ENCODE measurements around the gene BAHCC1.

The BAHCC1 gene

DNA sequence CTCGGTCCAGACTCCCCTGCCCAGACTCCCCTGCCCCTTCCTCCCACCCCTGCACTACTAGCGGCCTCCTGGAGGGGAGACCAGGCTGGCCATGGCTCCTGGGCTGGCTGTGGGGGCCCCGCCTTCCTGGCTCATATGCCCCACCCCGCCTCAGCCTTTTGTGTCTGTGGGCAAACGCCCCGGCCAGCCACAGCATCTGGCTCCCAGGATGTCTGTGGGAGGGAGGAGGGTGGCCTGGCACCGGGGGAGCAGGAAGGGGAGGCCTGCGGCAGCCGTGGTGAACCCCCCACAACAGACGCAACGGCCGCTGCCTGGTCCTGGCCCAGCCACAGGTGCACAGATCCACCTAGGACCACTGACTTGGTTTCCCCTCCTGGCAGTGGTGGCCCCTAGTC is 32.9 kb downstream of the BAHCC1 start:
- no peak for DNase-seq

DNA sequence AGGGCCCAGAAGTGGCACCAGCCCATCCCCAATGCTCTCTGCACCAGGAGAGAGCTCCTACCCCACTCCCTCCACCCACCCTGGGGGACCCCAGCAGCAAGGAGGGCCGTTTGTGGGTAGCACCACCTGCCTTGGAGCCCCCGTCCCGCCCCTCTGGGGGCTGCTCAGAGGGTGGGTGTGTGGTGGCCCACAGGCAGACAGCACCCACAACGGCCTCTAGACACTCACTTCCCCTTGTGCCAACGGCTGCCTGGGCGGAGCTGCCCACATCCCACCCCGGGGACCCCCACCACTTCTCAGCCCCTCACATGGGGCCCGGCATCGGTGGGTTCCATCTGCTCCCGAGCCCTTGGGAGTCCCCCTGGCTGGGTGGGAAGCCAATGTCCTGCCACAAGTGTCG is 33.3 kb downstream of the BAHCC1 start:
- no peak for DNase-seq

DNA sequence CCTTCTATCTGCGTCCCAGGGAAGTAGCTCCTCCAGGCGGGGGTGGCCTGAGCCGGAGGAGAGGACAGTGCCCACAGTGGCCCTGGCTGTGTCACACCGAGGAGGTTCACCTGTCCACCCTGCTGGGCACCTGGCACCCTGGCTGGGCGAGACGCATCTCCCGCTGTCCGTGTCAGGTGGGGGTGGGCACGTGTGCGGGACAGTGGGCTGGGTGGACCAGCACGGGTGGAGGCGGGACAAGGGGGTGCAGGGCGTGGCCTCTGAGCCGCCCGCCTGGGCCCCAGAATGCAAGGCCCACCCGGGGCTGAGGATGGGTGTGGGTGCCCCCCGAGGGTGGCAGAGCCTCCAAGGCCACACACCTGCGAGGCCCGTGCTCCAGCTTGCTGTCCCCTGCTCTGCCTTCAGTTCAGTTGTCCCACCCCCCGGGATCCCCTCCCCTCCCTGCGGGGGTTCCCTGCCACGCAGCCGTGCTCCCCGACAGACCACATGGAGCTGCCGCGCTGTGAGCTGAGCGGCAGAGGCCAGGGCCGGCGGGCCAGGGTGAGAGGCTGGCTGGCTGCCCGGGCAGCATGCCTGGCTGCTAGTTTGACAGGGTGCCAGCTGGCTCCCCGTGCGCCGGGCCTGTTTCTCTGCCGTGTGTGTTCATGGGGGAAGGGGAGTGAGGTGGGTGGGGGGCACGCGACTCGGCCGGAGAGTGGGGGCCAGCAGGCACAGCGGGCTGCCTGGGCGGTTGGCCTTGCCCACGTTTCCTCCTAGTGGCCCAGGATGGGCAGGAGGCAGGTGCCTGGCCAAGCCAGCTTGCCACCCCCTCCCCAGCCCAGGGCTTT is 33.9 kb downstream of the BAHCC1 start:
- DNase-seq = peak; percentile 22

DNA sequence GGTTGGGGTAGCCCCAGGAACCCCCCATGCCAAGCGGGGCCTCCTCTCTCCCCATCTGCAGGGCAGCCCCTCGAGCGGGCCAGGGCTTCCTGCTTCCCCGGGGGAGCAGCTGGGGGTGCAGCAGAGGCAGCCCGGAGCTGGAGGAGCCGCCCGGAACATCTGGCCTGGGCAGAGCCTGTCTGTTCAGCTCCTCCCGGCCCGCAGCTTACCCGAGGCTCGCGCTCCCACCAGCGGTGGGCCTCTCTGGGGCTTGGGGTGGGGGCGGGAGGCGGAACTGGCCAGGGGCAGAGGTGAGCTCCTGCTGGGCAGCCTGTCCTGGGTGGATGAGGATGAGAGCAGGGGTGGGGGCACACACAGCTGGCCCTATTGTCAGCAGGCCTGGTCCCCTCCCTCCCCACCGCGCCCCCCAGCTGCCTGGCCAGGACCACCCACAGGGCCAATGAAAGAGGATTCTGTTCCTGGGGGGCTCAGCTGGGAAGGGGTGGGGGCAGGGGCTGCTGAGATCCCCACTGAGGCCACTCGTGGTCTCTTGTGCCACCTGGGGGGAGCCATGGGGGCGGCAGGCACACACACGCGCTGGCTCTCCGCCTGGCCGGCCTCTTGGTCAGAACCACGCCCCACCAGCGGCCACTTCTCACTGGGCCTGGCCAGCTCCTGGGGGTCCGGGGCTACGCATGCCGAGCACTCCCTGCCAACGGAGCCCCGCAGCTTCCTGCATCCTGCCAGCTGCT is 34.7 kb downstream of the BAHCC1 start:
- DNase-seq = no peak

DNA sequence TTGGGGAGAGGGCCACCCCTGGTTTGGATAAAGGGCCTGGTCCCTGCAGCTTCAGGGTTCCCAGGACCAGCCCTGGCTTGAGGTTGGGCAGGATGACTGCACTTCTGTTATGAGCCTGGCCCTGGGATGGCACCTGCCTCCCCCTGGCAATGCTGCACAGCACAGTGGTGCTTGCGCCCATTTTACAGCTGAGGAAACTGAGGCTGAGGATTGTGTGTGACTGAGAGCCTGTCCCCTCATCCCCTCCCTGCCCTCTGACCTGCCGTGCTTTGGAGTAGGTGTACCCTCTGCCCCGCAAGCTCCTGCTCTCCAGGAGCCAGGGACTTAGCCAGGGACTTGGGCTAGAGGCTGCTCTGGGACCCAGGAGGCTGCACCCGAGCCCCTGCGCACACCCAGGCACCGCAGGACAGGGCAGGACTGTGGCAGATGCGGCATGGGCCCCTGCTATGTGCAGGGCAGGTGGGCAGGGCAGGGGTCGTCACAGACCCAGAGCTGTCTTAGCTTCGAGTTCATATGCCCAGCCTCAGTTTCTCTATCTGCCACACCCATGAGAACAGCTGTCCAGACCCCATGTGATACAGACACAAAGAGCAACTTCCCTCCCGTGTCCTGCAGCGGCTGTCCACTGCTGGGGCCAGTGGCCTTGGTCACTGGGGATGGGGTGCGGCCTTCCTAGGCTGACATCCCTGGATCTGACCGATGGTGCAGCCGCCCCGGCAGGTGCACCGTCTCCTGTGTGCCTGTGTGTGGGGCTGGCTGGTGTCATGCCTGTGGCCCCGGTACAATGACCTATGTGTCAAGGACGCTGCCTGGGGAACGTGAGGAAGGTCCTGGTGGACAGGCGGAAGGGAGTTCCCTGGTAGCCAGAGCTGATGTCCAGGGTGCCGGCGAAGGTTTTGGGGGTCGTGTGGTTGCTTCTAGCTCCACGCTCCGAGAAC is 36.6 kb downstream of the BAHCC1 start:
- no peak for DNase-seq

DNA sequence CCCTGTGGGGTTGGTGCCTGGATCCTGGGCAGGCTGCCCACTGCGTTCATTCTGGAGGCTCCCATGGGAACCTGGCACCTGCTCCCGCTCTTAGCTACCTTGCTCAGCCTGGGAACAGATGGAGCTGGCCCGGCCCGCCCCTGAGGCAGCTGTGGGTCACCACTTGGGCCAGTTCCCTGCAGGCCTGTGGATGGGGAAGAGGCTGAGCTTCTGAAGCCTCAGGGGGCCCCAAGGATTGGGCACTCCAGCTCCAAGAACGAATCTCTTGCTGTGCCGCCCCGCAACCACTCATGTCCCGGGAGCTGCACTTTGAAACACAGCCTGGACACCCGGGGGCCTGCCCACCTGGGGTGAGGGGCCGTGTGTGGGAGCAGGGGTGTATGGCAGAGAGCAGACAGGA is 37.7 kb downstream of the BAHCC1 start:
- DNase-seq = peak; percentile 81

DNA sequence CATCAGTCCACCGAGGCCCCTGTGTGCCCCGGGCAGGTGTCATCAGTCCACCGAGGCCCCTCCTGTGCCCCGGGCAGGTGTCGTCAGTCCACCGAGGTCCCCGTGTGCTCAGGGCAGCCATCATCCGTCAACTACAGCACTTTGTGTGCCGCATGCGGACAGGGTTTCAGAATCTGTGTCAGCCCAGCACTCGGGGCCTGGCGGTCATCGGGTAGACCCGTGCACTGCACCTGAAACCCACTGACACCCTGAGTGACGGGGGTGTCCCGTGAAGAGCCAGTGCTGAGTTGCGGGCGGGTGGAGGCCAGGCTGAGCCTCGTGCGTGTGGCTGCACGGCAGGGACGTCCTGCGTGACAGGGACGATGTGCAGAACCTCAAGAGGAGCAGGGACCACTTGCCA is 38.4 kb downstream of the BAHCC1 start:
- no peak for DNase-seq

DNA sequence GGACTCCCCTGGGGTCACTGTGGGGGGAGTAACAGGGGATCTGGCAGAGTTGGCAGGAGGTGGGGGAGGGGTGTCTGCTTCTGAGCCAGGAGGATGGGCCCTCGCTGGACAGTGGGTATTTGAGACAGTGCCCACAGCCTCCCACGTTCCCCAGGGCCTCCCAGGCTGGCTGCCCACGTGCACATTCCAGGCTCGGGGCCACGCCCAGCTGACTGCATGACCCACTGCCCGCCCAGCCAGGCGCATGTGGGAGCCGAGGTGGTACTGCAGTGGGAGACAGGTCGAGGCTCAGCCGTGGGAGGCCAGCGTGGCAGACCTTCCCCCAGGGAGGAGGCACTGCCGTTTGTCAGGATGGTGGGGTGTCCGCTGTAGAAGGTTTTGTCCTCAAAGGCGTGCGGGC is 38.8 kb downstream of the BAHCC1 start:
- DNase-seq = no peak

DNA sequence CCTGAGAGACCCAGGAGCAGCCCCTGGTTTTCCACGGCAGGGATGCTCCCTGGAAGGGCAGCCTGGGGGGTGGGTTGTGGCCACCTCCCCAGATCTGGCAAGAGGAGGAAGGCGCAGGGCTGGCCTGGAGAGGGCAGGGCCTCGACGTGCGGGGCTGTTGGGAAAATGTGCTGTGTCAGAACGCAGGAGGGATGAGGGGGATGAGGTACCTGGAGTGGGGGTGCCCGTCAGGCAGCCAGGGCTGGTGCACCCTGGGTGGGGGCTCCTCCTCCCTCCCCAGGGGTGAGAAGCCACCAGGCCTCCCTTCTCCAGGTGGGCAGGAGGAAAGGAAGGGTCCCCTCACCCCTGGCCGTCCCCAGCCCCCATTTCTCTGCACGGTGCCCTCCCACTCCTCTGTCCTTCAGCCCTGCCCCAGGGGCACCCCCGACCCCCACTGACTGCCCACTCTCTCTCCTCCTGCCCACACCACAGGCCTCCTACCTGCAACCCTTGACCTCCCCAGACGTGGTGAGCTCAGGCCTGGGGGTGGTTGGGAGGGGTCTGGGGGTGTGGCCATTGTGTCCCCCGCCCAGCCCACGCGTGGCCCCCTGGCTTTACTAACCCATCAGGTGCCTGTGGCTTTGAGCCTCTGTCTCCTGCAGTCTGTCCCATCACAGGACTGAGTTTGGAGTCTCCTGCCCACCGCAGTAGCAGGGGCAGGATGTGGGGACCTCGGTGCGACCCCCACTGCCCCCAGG is 39.6 kb downstream of the BAHCC1 start:
- no peak for DNase-seq

DNA sequence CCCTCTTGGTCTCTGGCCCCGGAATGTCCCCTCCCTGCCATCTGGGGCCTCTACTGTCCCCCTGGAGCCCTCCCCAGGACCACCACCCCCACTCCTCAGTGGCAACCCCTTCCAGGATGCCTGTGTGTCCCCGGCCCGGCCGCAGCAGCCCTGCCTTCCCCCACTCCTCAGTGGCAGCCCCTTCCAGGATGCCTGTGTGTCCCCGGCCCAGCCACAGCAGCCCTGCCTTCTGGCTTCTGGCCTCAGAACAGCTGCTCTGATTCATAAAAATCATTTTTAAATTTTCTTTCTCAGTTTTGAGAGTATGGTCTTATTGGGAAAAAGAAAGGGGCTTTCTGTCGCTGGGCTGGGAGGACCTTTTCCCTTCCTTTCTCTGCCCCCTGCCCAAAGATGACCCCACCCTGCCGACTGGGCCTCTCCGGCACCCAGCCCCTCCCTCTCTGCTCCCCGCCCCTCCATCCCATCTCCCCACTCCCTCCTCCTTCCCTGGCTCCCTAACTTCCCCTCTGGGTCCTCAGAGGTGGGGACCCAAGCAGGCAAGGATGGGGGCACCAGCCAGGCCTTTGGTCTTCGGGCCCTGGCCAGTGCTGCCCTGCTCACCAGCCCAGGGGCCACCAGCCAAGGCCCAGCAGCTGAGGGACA is 40.5 kb downstream of the BAHCC1 start:
- no peak for DNase-seq

DNA sequence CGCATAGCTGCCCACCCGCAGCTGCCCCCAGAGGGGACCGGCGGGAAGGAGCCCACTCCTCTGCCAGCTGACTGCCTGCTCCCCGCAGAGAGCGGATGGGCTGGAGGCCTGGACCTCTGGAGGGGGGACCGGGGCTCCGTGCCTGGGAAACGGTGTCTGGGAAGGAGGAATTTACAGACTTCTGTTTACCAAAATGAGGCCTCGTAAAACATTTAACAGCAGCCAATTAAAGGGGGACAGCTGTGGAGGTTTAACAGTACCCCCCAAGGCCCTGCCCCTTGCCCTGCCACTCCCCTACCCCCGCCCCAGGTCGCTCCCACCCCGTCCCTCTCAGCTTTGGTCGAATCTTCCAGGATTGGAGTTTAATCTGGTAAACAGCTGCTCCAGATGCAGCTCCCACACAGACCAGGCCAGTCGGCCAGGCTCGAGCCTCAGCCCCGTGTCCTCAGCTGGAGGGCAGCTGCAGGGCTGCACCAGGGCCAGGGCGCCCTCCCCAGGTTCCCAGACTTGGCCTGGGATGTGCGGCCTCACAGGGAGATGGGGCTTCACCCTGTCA is 41.1 kb downstream of the BAHCC1 start:
- no peak for DNase-seq

DNA sequence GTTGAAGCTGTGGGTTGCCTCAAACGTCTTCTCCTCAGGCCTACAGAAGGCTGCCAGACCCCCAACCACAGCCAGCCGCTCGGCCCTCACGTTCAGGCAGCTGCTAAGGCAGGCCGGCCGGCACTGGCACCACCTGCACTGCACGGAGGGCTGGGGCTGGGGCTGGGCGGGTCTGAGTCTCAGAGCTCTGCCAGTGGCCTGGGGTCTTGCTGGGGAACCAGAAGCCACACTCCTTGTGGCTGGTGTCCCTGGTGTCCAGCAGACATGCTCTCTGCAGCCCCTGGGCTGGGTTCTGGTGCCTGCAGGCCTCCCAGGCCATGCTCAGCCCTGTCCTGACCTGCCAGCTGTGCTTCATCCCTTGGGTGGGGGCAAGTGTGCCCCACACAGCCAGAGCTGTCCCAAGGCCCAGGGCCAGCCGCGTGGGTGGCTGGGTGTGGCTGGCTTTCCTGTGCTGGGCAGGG is 42.0 kb downstream of the BAHCC1 start:
- DNase-seq = no peak

DNA sequence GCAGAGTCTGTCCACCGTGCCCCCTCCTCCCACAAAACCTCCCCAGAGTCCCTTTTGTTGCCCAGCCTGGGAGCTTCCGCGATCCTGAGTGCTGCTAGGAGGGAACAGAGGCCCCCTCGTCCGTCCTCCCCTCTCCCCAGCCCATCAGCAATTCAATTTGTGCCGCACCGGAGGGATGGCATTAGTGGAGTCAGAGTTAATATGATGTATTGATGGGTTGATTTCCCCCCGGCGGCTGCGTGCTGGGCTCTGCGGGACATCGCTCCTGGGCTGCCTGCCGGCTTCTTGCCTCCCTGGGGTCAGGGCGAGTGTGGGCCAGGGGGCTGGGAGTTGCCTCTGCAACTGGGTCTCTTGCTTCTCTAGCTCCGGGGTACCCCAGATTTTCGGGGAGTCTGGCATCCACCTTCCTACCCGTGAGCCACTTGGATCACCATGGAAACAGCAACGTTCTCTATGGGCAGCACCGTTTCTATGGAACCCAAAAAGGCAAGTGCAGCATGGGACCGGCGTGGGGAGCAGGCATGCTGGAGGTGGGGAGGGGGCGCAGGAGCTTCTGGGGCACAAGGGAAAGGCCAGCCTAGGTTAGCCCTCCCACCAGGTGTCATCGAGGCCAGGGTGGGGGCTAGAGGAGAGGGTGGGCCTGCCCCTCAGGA is 42.9 kb downstream of the BAHCC1 start:
- DNase-seq = no peak

DNA sequence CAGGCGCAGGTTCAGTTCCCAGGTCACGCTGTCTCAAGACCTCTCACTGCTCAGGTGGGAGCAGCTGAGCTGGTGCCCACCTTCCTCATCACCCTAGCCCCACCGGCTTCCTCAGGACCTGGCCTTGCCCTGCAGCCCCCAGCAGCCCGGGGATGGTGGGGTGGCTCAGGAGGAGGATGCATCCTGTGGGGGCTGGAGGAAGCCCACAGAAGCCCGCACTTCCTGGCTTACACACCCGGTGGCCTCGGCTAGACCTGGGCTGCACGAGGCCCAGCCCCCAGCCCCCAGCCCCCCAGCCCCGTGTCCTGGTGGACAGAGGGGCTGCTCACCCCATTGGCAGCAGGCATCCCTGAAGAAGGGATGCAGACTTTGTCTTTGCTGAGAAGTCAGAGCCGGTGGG is 43.4 kb downstream of the BAHCC1 start:
- DNase-seq = no peak

DNA sequence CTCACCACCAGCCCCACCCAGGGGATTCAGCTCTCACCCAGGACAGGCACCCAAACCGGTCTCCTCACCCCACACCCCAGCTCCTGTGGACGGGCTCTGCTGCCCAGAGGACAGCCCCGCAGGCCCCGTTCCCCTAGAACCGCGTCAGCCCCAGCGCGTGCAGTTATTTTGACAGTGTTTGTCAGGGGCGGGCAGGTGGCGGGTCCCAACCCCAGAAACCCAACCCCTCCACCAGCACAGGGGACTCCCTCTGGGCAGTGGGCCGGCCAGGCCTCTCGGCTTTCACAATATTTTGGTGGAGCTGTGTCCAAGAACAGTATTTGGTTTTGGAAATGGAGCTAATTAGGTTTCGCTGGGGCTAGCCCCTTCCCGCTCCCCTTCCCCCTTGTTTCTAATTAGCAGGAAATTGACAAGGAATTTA is 44.8 kb downstream of the BAHCC1 start:
- no peak for DNase-seq

DNA sequence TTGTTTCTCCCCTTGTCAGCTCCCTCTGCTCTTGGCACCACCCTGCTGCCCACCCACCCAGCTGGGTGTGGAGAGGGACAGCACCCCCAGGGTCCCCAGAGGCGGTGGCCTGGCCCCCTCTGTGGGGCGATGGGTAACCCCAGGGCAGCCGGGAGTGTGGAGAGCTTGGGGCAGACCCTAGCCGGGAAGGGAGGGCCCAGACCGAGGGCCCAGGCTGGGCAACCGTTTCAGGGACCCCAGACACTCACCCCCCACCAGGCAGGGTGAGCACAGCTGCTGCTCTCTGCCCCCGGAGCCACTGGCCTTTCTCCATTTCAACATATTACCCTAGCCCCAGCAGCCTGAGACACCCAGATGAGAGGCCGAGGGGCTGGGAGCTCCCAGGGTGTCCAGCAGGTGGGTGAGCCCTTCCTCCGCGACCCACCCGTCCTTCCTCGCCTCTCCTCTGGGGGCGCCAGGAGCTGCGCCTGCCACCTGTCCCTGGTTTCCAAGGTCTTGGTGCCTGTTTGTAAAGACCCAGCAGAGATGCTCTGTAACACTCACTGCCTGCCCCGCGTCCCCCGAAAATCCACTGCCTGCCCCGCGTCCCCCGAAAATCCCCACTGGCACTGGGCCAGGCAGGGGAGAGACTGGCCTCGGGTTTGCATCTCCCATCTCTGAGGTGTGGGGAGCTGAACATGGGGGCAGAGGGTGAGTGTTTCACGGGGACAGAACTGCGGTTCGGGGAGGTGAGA is 45.4 kb downstream of the BAHCC1 start:
- no peak for DNase-seq

DNA sequence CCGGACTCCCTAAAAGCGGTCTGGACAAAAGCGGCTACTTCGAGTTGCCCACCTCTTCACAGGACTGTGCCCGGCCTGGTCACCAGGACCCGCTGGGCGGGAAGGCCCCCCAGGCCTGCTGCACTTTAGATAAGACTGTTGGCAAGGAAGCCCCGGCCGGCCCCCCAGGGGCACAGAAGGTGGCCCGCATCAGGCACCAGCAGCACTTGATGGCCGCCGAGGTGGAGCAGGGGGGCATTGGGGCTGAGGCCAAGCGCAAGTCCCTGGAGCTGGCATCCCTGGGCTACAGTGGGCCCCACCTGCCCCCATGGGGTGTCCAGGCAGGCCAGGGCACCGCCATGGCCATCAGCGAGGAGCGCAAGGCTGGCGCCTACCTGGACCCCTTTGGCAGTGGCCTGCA is 47.5 kb downstream of the BAHCC1 start:
- no peak for DNase-seq

DNA sequence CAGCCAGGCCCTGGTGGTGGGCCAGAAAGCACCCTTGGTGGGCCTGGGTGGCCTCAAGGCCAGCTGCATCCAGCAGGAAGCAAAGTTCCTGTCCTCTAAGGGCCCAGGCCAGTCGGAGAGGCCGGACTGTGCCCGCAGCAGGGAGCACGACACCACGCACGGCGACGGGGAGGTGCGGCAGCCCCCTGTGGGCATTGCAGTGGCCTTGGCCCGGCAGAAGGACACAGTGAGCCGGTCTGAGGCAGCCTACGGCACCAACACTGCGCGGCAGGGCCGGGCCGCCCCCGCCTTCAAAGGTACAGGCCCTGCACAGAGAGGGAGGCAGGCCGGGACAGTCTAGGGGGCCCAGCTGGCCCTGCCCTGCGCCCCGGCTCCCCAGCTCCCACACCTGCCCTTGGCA is 48.0 kb downstream of the BAHCC1 start:
- no peak for DNase-seq

DNA sequence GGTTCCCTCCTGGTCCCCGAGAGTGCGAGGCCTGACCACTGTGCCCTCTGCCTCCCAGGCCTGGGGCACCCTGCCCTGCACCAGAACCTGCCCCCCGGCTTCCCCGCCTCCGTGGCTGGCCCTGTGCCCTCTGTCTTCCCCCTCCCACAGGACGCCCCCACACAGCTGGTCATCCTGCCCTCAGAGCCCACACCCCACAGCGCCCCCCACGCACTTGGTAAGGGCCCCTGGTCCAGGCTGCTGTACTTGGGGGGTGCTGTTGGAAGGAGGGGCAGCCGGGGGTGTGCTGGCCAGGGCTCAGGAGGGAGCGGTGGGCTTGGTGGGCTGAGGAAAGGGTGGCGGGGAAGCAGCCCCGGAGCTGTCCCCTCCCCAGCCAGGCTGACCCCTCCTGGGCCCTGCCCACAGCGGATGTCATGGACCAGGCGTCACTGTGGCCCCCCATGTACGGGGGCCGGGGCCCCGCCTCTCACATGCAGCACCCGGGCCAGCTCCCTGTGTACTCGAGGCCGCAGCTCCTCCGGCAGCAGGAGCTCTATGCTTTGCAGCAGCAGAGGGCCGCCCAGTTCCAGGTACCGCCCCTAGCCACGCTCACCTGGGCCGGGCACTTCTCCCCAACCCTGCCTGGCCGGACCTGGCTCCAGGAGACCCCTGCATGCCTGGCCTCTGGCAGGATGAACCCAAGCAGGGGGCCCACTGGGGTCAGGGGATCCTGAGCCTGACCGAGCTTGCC is 49.5 kb downstream of the BAHCC1 start:
- no peak for DNase-seq

All from NCI-H1436 treated with DMSO at 0.1 percent for 48 hours (cell line).